Left cardiac atrium (tissue), 4 donors: ENCODE data around the gene STEEP1. TPM values are rescaled to one million over a fixed set of nuclear protein-coding genes. Genes with fewer than 3 reads are reported as not detected.
"Not testable (repeated sequence)": the region's sequence is repeated elsewhere in the genome, so short reads cannot be mapped to it uniquely, and the experiment has no call there.

ENCODE experiments used
- ATAC-seq, 2 donors: fragments of 200-7000 bp; cut with Tn5 transposase; one replicate each; pipeline ENCODE4 v1.9.1; 2020; ENCODE audit warnings: mild to moderate bottlenecking in 2 of 2, moderate library complexity in 2 of 2
- DNase-seq: peaks from one replicate; pipeline ENCODE4 v3.0.0-alpha.2; 2020
- intact Hi-C, 2 donors: fragments of 100-400 bp; cut with DNase I; formaldehyde crosslinking; loops; one replicate each; pipeline versions ENCODE4 v1.14.1 to v1.15.1; 2022 to 2023
- total RNA-seq, 2 donors: library from RNA; stranded (reverse); fragmentation: NEBNext Ultra II Directional; extraction: Animal tissue kit (Norgen Biotek cat#: 25700); gene quantifications; one replicate each; pipeline ENCODE4 v1.2.1, GENCODE V29; 2021
- donor health status: DM: no; HTN: yes; CAD: no.
- donor health status: DM: no; HTN: yes; CAD: no; lungs with severe emphysema.
- donor health status: DM: yes; HTN: yes; CAD: no.
- donor health status: Dilated cardiomyopathy.

Gene STEEP1
- total RNA-seq, 2 donors from 2014 or later: 13.1 to 17.8 TPM

GRCh38 chrX:119497185-119497584, 68.0 kb downstream of the STEEP1 start:
- no peak for ATAC-seq
- DNase-seq: no peak
- intact Hi-C loops: no loop called here

DNA sequence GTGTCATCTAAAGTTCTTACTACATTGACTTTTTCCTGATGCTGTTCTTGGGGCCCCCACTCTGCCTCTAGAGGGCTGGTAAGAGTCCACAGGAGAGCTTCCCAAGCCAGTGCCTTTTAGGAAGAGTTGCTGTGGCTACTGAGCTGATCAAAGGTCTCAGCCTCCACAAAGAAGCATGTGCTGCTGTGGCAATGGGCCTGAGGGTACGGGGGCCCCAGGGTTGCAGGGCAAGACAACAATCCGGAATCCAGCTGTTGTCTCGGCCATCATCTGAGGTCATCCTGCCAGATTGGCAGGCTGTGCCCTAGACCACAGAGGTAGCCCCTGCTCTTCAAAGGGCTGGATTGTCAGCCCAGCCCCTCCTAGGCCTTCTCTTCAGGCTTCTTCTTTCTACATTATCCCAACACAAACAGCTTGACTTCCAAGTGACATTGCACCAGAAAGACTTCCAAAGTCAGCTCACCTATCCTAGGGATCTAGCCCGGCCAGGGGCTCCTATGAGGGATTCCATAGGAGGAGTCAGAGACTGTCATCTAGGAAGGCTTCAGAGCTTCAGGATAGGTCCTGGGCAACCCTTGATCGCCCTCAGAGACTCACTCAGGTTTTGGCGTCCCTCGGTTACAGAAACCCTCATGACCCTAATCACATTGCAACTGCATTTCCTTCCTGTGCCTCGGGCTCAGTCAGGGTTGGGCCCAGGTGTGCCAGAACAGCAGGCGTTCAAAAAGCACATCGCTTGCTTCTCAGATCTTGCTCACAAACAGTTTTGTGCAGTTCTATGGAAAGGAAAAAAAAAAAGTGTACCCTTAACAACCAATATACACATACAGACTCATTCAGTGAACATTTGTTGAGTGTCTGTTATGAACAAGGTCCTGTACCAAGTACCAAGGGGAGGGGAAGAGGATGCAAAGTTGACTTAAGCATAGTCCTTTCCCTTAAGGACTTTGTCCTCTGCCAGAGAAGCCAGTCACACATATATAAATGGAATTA, 69.2 kb downstream of the STEEP1 start:
- intact Hi-C loops: no loop called here
- no peak for DNase-seq
- no peak for ATAC-seq

DNA sequence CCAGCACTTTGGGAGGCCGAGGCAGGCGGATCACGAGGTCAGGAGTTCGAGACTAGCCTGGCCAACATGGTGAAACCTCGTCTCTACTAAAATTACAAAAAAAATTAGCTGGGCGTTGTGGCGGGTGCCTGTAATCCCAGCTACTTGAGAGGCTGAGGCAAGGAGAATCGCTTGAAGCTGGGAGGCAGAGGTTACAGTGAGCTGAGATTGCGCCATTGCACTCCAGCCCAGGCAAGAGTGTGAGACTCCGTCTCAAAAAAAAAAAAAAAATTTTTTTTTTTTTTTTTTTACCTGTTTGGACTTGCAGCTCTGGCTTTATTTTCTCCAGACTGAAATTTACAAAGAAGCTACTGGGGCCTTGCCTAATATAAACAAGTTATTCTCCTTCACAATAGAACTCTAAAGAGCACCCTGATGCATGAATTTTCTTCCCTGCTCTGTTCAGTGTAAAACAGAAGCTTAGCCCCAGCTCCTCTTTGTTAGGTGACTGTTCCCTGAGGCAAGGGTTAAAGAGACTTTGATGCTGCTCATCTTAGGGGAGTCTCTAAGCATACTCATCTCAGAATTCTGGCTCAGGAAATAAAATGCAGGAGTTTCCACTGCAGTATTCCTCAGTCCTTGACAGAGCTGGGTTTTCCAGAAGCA, 71.2 kb downstream of the STEEP1 start:
- intact Hi-C loops, ATAC-seq, DNase-seq: not testable (repeated sequence)

DNA sequence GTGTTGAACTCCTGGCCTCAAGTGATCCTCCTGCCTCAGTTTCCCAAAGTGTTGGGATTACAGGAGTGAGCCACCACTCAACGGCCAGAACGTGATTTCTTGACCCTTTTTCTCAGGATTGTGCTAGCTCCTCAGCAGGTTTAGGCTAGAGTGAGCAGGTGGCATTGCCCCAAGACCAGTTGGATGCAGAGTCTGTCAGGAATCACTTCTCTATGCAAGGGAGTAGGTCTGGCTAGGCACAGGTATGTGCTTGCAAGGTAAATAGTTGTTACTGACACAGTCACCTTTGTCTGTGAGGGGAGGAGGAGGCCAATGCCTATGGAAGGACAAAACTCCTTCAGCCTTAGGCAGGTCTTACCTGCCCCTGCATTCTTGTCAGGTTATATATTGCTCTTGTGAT, 72.7 kb downstream of the STEEP1 start:
- intact Hi-C loops: no loop called here
- DNase-seq (no peak), ATAC-seq (no peak)

DNA sequence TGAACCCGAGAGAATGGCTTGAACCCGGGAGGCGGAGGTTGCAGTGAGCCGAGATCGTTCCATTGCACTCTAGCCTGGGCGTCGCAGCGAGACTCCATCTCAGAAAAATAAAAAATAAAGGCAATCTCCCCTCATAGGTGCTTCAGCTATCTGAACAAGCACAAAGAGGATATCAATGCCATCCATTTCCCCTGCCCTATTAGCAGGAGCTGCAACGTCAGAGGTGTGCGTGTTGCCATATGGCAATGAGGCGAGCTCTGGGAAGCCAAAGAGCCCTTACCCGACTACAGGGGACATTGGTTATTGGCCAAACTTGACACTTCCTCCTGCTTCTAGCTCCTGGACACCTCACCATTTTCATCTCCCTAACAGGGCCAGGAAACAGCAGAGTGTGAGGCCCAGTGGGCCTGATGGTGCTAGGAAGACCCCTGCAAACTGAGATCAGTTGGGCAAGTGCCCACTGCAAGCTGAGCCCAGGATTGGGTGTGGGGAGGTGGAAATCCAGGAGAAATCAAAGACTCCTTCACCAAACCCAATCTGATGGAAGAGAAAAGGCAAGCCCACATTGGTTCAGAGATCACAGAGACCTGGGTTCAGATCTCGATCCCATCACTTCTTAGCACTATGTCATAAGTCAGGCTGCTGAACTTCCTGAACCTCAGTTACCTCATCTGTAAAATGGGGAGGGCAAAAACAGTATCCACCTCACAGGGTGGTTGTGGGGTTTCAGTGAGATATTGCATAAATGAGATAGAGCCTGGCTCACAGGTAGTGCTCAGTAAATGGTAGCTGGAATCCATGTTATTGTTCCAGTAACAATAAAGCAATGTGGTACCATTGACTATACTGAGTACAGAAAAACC, 75.8 kb downstream of the STEEP1 start:
- intact Hi-C loops: no loop called here
- no peak for DNase-seq
- no peak for ATAC-seq

DNA sequence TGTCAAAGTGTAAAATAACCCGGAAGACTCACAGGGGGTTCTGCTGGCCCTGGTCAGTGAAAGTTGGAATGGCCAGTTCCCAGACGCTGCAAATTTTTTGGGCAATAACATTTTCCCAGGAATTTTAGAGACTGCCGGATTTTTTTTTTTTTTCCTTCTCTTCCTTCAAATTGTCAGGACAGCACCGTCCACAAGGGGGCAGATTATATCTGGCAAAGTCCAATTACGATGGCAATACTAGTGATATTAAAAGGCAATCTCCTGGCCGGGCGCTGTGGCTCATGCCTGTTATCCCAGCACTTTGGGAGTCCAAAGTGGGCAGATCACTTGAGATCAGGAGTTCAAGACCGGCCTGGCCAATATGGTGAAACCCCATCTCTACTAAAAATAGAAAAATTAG, 76.5 kb downstream of the STEEP1 start:
- peak in 1 of 2 donors; percentile 17 for ATAC-seq
- intact Hi-C loops: no loop called here
- DNase-seq: no peak

Other genes starting within 250 kb of the STEEP1 start
- gene SLC25A43, start 166.1 kb downstream of the STEEP1 start, total RNA-seq: 1 to 10 TPM; 4.4 to 8.0 TPM
- gene SLC25A5, start 97.0 kb downstream of the STEEP1 start, total RNA-seq: 100 to 1,000 TPM; 151 to 205 TPM
- 10 to 100 TPM; 49.1 to 52.6 TPM for gene UBE2A, start 9.2 kb upstream of the STEEP1 start, total RNA-seq
- gene NKRF, start 41.0 kb upstream of the STEEP1 start, total RNA-seq: 1 to 10 TPM; 4.0 to 6.1 TPM
- 10 to 100 TPM; 10.6 to 19.6 TPM for gene SEPTIN6, start 127.8 kb upstream of the STEEP1 start, total RNA-seq
- gene SOWAHD, start 193.2 kb upstream of the STEEP1 start, total RNA-seq: under 1 TPM; 0.16 to 0.32 TPM
- 1,000 to 10,000 TPM; 1,171 to 1,199 TPM for gene RPL39, start 226.2 kb upstream of the STEEP1 start, total RNA-seq